Ovary (tissue), 3 donors: ENCODE data around the gene TOMM7.

Experiments used
- CTCF ChIP-seq, 3 donors: fragments of 450-650 bp in 2 of 3; fragments of 200-600 bp in 1 of 3; IDR thresholded peaks; one replicate each; pipeline versions ENCODE4 v1.5.1 to v1.8.0; 2016 to 2022; ENCODE audit warnings: antibody characterized with exemption in 3 of 3, mild to moderate bottlenecking in 1 of 3
- EP300 ChIP-seq: sonication (generic); formaldehyde crosslinking; IDR thresholded peaks from one replicate; pipeline ENCODE4 v1.6.1; 2017; ENCODE audit warnings: antibody characterized with exemption
- POLR2A ChIP-seq: fragments of 450-650 bp; IDR thresholded peaks from one replicate; pipeline ENCODE4 v1.6.1; 2017; ENCODE audit warnings: antibody characterized with exemption, mild to moderate bottlenecking, moderate library complexity
- donor health status: DM: no; HTN: no; CAD: no.

DNA sequence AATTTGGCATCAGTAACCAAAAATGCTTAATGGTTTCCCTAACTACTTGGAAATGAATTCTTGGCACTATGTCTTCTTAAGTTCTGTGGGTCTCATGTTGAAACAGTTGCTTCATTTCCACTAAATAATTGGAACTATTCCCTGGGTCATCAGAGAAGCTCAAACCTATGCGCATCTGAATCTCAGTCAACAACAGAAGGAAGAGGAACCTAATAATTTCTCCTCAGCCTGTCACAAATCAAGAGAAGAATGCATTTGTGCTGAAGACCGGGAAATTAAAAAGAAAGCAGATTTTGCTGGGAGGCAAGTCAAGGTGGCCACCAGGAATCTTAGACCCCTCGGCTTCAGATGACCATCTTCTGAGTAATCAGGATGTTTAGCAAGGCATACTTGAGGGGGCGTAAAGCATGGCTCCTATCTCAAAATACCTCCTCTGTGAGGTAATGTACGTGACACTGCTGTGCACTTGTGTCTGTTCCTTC, 41.4 kb downstream of the TOMM7 start:
- no peak for TF ChIP-seq POLR2A
- no peak for TF ChIP-seq CTCF (IDR thresholded peaks at IDR 0.05)
- no peak for TF ChIP-seq EP300
